ENCODE results near the gene XYLT1.

The XYLT1 gene

GRCh38 chr16:17101646-17102045, 369.1 kb downstream of the XYLT1 start:
- no peak for DNase-seq (ENCODE audit: low spot score)

DNA sequence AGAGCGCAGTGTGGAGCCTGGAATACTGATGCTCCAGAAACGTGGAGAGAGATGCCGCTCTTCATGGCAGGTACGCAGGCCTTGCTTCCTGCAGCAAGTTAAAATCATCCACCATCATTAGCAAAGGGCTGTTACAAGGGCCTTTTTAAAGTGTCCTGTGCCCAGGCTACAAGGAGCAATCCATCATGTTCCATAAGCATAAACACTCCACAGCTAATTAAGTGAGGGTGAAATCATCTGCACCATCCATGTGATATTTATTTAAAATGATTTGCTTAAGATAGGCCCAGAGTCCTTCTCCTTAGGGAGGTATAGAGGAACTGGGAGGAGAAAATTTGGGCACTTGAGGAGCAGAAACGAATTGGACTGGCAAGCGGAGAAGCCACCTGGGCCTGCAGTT, 372.1 kb downstream of the XYLT1 start:
- DNase-seq (ENCODE audit: low spot score): no peak

DNA sequence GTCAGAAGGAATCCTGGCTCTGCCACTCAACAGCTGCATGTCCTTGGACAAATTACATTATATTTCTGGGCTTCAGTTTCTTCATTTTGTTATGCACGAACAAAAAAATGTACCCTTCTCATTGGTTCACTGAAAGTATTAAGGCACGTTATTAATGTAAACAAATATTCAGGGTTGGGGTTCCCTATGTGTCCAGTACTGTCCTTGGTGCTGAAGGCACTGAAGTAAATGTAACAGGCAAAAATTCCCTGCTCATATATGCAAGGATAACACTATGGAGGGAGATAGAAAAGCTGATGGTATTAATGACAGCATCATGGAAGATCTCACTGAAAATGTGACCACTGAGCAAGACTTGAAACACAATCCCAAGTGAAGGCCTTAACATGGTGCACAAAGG, 386.6 kb downstream of the XYLT1 start:
- no peak for DNase-seq (ENCODE audit: low spot score)

DNA sequence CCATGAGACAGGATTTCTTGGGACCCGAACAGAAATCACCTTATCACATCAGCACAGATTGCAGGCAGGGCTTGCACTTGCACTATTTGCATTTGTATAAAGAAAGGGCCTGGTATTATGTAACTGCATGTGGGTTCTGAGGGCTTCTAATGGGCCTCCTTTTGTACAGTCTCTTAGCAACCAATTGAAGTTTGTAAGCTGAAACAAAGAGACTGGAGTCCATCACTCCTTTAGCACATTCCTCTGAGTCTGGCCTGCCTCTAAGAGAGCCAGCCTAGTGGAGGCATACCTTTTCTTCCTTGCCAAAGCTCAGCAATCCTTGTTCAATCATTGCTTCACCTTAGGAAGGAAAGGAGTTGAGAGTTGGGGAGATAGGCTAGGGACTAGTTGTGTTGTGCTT, 387.1 kb downstream of the XYLT1 start:
- DNase-seq (ENCODE audit: low spot score): no peak

DNA sequence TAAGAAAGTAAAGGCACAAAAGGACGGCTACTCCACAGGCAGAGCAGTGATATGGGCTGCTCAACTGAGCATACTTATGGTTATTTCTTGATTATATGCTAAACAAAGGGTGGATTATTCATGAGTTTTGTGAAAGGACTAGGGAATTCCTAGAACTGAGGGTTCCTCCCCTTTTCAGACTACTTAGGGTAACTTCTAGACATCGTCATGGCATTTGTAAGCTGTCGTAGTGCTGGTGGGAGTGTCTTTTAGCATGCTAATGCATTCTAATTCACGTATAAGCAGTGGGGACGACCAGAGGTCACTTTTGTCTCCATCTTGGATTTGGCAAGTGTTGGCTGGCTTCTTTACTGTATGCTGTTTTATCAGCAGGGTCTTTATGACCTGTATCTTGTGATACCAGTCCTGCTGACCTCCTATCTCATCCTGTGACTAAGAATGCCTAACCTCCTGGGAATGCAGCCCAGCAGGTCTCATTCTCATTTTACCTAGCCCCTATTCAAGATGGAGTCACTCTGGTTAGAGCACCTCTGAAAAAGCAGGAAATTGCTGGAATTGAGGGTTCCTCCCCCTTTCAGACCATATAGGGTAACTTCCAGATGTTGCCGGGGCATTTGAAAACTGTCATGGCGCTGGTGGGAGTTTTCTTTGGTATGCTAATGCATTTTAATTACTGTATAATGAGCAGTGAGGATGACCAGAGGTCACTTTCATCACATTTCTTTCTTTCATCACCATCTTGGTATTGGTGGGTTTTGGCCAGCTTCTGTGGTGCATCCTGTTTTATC, 388.5 kb downstream of the XYLT1 start:
- no peak for DNase-seq (ENCODE audit: low spot score)

GRCh38 chr16:17080105-17080504, 390.7 kb downstream of the XYLT1 start:
- DNase-seq (ENCODE audit: low spot score): no peak

- no peak for DNase-seq (ENCODE audit: low spot score)
Observed at GRCh38 chr16:17078931-17079631, 391.7 kb downstream of the XYLT1 start.

DNA sequence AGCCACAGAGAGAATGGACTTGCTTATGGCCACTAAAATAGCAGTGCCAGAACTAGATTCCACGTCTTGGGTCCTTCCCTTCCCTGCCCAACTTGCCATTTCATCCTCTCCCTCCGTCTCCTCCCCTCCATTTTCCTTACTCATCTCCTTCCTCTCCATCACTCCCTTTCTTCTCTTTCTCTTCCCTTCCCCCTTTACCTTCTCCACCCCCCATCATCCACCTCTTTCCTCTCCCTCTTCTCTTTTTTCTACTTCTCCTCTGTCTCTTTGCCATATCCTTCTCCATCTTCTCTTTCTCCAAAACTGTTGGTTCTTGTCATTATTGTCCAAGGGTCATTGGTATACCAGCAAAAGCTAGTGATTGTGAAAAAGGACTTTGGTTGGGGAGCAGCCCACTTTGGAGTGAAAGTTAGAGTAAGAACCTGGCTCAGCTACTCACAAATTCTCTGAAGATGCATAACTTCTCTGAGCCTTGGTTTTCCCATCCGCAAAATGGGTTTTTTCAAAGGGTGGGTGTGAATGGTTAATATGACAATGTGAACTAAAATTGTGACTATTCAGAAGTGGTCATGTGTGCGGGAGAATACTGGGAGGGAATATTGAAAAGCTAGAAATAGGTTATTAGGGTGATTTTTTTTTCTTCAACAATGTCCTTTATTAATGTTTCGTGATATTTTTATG, 393.8 kb downstream of the XYLT1 start:
- DNase-seq (ENCODE audit: low spot score): no peak

DNA sequence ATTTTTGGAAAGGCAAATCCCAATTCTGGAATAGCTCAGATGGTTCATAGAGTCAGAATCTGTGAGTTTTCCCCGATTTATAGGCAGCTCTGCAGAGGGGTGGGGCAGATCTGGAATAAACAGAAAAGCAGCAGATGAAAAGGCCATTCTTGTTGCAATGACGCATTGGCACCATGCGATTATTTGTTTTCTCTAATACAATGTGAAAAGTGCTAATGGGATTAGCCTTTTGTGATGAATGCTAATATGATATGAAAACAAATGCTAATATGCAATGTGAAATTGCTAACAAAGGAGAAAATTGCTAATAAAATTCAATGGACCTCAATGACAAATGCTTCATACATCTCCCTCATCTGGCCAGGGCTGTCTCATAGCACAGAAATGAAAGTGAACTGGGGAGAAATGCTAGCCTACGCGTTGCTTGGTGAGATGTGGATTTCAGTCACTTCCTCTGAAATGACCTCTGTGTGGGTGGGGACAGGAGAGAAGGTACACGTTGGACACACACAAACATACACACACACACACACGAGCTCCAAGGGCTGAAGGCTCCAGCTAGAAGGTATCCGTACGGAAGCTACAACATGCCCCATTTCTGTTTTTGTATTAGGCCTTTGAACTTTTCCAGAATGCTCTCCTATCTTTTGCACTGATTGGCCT, 394.5 kb downstream of the XYLT1 start:
- DNase-seq (ENCODE audit: low spot score): no peak

- DNase-seq (ENCODE audit: low spot score): no peak
Observed at GRCh38 chr16:17072104-17072503, 398.7 kb downstream of the XYLT1 start.

DNA sequence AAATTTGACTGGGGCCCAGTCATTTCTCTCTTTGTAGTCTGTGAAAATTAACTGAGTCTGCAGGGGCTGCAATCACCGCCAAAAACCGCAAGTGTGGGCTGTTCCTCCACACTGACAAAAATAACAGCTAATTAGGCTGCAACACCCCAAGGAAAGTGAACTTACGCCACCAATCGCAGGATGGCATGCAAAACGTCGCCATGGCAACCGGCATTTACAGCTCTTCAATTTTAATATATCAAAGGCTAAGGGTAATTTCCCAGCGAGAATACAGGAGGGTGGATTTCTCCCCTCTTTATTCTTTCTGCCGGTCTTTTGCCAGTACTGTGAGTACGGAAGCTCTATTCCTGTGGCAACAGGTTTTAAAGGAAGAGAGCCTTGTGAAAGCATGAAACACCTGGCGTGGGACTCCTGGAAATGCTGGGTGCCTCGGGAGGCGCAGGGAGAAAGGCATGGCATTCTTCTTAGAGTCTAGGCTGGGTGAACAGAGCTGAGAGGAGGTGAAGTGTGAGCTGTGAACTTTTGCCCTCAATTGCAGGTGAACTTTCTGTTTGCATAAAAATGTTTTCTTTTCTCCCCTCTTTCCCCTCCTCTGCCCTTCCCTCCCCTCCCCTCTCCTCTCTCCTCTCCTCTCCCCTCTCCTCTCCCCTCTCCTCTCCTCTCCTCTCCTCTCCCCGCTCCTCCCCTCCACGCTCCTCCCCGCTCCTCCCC, 399.7 kb downstream of the XYLT1 start:
- DNase-seq (ENCODE audit: low spot score): peak; percentile 89

GRCh38 chr16:17069681-17070080, 401.1 kb downstream of the XYLT1 start:
- DNase-seq (ENCODE audit: low spot score): no peak

DNA sequence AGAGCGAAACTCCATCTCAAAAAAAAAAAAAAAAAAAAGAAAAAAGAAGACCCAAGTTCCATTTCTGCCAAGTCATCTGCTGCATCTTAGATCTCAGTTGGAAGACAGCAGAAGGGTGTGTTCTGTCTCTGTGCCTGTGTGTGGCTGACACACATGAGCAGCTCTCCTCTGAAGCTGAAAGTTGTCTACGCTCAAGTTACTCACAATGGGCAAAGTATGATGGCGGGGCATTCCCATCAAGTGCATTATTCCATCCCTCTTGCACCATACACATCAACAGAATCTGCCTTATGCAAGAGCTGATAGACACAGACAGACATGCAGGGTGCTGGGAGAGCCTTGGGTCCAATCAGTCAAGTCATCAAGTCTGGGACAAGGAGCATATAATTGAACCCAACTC, 402.2 kb downstream of the XYLT1 start:
- no peak for DNase-seq (ENCODE audit: low spot score)

- DNase-seq (ENCODE audit: low spot score): no peak
Observed at GRCh38 chr16:17067882-17068281, 402.9 kb downstream of the XYLT1 start.

- no peak for DNase-seq (ENCODE audit: low spot score)
Observed at GRCh38 chr16:17063201-17064139, 407.3 kb downstream of the XYLT1 start.

- no peak for DNase-seq (ENCODE audit: low spot score)
Observed at GRCh38 chr16:17062676-17063075, 408.1 kb downstream of the XYLT1 start.

DNA sequence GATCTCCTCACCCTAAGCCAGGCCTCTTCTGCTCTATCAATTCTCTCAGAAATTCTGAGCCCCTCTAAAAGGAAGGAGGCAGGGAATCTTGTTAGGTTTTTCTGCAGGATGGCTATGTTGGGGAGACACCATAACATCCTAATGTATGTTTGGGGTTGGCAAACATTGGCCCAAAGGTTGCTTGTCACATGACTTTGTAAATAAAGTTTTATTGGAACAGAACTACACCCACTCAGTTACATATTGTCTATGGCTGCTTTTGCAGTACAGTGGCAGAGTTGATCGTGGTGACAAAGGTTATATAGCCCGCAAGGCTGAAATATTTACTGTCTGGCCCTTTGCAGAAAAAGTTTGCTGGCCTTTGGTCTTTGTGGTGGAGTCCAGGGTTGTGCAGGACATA, 409.4 kb downstream of the XYLT1 start:
- DNase-seq (ENCODE audit: low spot score): no peak

DNA sequence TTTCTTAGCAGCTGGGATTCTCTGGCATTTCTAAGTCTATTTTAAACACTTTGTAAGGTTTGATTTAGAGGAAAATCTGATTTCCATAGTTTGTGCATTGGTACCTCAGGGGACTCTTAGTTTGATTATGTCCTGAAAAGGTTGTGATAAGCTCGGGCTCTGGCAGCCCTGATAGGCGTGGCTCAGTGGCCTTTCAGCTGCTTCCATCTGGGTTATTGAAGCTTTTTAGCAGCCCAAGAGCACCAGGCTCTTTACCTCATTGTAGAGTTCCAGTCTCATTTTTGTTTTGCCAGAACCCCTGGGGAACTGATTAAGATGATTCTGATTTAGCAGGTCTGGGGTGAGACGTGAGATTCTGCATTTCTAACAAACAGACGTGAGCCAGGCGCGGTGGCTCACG, 412.3 kb downstream of the XYLT1 start:
- no peak for DNase-seq (ENCODE audit: low spot score)

- DNase-seq (ENCODE audit: low spot score): no peak
Observed at GRCh38 chr16:17056666-17057065, 414.1 kb downstream of the XYLT1 start.

DNA sequence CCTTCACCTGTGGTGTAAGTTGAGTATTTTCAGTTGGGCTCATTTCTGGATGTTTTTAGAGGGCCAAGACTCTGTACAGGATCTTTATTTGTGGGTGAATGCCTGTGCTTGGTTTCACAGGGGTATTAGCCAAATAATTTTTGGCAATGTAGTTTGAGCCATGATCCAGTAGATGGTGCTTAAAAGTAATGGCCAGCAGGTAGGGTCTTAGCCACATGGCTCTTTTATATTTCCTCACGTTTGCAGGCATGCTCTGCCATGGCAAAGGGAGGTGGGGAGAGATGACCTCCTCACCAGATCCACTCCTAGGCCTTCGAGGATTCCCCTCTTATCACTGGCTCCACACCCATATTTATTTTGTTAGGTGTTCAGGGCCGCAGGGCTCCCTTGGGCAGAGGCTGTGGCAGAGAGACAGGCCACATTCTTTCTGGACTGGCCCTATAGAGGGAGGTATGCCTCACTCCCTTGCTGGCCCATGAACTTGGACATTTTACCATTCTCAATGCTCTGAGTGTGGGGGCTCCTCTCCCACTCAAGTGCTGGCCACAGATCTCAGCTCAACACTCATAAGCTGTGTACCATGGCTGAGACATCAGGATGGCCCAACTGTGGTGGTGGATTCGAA, 417.1 kb downstream of the XYLT1 start:
- no peak for DNase-seq (ENCODE audit: low spot score)
